HG02981 (cell line): ENCODE measurements around the gene ZNF562.

Source experiments
- ATAC-seq: cut with Tn5 transposase; IDR thresholded peaks from one replicate; pipeline ENCODE4 v1.9.1; 2021; ENCODE audit warnings: mild to moderate bottlenecking, moderate library complexity; ENCODE audit not compliant: unreplicated experiment

The ZNF562 gene

DNA sequence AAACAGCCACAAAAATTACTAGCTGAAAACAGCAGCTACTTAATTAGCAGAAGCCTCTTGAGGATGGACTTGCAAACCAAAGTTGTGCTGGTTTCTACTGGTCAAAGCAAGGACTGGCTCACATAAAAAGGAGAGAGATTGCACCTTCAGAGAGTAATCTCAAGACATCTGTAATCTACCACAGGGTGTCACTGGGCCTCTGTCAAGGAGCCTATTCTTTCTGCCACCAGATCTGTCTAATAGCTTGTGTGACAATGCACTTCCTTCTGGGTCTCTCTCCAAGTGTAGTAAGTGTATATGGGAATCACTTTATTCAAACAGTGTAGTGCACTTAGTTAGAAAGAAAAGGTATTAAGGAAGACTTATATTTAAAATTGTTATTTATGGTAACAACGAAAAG lies 29.4 kb downstream of the ZNF562 start:
- no peak for ATAC-seq

DNA sequence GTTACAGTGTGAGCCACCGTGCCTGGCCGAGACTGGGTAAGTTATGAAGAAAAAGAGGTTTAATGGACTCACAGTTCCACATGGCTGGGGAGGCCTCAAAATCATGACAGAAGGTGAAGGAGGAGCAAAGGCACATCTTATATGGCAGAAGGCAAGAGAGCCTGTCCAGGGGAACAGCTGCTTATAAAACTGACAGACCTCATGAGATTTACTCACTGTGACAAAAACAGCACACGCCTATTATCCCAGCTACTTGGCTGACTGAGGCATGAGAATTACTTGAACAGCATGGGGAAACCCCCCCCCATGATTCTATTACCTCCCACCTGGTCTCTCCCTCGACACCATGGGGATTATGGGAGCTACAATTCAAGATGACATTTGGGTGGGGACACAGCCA lies 30.4 kb downstream of the ZNF562 start:
- ATAC-seq = no peak

DNA sequence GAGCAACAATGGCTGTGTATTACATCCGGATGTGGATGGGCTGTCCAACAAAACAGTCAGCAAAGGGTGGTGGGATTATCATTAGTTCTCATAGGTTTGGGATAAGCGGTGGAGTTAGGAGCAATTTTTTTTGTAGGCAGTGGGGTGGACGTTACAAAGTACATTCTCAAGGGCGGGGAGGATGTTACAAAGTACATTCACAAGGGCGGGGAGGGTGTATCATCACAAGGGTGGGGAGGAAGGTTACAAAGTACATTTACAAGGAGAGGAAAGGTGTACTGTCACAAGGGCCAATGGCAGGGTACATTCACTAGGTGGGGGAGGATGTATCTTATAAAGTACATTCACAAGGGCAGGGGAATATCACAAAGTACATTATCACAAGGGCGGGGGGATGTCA lies 33.1 kb downstream of the ZNF562 start:
- no peak for ATAC-seq

DNA sequence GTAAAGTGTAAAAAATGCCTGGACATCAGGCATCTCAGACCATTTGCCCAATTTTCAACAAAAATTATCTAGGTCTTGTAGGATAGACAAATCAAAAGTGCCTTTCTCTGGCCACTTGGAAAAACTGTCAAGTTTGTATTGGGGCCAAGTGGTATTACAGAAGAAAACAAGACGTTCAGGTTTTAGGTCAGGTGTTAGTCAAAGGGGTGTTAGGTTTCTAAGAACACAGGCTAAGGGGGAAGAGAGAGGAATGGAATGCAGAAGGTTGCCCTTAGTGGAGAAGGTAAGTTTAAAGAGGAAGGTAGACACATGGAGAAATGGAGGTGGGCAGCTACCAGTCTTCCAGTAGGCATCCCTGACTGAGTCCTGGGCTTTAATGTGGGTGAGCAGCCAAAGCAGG lies 33.9 kb downstream of the ZNF562 start:
- no peak for ATAC-seq

DNA sequence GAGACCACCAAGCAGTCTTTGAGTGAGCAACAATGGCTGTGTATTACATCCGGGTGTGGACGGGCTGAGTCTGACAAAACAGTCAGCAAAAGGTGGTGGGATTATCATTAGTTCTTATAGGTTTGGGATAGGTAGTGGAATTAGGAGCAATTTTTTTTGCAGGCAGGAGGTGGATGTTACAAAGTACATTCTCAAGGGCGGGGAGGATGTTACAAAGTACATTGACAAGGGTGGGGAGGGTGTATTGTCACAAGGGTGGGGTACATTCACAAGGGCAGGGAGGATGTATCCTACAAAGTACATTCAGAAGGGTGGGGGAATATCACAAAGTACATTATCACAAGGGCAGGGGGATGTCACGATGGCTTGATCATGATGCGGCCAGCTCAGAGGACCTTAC lies 38.9 kb downstream of the ZNF562 start:
- ATAC-seq = no peak

DNA sequence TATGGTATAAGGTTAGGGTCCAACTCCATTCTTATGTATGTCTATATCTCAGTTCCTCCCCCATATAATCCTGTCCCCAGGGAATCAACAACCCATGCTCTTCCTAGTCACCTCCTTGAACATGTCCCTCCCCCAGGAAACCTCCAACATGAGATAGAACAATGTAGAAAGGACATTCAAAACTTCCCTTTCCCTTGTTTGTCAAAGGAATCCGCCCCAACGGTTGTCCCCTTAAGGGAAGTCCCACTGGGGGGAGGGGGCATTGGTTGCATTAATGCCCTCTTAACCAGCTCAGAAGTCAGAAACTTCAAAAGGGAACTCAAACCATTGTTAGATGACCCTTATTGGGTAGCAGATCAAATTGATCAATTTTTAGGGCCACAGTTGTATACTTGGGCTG lies 47.0 kb downstream of the ZNF562 start:
- ATAC-seq = no peak

DNA sequence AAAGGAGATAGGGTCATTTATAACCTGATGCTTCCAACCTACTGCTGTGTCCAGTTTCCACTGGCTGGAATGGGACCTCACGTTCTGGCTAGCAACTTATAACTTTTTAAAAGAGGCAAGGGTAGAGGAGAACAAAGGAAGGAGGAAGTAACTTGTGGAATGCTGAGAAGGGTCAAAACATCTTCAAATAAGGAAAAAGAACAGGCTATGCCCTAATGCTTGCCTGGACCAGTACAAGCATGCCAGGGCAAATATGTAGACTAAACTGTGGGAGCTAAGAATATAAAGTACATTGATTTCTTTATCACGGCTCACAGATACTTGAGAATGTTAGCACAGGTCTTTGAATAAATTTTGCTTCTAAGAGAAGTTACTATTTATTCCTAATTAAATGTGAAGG lies 52.4 kb downstream of the ZNF562 start:
- no peak for ATAC-seq

DNA sequence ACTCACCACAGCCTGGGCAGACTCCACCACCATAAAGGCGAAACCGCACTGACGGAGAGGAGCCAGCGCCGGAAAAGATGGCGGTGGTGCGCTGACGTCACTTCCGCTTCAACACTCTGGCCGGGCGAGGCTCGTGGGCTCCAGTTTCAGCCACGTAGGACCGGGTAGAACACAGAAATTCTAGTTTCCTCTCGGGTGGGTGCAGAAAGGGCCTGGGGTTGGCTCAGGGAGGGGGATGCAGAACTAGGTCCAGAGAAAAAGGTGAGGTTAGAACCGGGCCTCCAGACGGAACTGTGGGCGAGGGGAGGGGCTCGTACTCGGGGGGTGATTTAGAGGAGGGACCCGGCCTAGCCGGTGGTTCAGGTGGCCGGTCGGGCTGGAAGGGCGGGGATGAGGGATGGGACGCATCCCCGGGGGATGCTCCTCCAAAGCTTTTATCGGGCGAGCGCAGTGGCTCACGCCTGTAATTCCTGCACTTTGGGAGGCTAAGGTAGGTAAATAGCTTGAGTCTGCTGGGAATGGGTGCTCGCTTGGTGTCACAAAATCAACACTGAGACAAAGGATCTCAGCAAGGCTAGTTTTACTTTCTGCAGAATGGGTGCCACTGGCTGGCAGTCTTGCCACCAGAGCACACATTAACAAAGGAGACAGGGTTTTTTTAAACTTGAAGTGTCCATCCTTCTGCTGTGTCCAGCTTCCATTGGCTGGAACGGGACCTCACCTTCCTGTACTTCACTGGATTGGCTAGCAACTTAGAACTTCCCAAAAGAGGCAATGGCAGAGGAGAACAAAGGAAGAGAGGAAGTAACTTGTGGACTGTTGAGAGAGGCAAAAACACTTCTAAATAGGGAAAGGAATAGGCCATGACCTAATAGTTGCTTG lies 53.5 kb downstream of the ZNF562 start, which contains the start of gene ZNF561:
TSS of gene ZNF561 (minus strand) at position 77 of the 882 bp plus-strand sequence. CDS start 1,776 bp downstream, outside the sequence.
- ATAC-seq = peak; percentile 81

DNA sequence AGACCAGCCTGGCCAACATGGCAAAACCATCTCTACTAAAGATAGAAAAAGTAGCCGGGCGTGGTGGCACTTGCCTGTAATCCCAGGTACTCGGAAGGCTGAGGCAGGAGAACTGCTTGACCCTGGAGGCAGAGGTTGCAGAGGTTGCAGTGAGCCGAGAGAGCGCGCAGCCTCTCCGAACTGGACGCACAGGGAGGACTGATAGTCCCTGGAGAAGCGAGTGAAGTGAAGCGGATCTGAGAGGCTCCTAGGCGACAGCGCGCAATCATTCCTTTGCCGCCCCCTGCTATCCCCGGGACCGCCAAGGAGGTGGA lies 54.1 kb downstream of the ZNF562 start:
- no peak for ATAC-seq

DNA sequence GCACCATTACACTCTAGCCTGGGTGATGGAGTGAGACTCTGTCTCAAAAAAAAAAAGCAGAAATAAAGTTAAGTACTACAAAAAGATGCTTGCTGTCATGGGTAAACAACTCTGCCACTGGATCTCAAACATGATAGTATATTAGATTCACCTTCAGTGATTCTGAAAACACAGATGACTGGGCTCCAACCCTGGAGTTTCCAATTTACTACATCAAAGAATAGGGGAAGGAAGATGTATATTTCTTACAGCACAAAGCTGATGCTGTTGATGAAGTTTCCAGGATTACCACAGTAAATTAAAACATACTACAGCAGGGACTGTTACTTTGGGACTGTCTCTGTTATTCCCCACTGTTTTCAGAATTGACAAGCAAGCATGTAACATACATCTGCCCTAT lies 59.1 kb downstream of the ZNF562 start:
- no peak for ATAC-seq

DNA sequence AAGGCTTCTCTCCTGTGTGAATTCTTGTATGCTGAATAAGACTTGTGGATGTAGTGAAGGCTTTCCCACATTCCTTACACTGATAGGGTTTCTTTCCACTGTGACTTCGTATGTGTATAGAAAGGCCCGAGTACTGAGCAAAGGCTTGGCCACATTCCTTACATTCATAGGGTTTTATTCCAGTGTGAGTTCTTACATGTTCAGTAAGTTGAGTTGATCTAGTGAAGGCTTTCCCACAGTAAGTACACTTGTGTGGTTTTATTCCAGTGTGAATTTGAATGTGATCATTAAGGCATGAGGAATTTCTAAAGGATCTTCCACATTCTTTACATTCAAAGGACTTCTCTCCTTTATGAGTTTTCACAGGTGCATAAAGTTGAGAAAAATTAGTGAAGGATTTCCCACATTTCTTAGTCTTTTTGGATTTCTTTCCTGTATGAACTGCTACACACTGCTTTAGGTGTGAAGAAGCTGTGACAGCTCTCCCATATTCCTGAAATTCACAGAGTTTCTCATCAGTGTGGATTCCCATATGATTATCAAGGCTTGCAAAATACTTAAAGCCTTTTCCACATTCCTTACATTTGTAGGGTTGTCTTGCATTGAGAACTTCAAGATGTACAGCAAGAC lies 64.3 kb downstream of the ZNF562 start:
- no peak for ATAC-seq

DNA sequence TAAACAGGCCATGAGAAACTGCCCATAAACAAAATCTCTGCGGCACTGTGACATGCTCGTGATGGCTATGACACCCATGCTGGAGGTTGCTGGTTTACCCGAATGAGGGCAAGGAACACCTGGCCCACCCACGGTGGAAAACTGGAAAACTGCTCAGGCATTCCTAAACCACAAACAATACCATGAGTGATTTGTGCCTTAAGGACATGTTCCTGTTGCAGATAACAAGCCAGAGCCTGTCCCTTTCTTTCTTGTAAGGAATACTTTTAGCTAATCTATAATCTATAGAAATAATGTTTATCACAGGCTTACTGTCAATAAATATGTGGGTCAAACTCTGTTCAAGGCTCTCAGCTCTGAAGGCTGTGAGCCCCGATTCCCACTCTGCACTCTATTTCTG lies 66.0 kb downstream of the ZNF562 start:
- no peak for ATAC-seq

DNA sequence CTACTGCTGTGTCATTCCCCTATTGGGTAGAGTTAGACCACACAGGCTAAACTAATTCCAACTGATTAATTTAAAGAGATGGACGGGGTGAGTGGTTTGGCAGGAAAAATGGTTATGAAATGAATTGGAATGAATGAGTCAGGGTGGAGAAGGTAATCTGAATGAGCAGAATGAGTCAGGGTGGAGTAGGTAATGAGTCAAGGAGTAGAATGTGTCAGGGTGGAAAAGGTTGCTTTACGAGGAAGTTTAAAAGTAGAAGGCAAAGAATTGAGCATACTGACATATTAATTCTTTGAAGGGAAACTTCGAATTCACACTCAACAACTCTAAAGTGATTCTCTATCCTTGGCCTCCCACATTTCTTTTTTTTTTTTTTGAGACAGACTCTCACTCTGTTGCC lies 77.9 kb downstream of the ZNF562 start:
- no peak for ATAC-seq
